HepG2 (cell line): Measurements from ENCODE around the gene MACROD2. TPM values are rescaled to one million over a fixed set of nuclear protein-coding genes. Genes with fewer than 3 reads are reported as not detected.

Experiments used
- FOXK2 ChIP-seq: fragments of 450-650 bp; IDR thresholded peaks from 2 replicates; pipeline ENCODE4 v1.6.1; 2016
- HIC2 ChIP-seq: sonication (generic); formaldehyde crosslinking; IDR thresholded peaks from 2 replicates; pipeline ENCODE4 v1.9.0; 2022; ENCODE audit warnings: low read depth, missing genetic modification reagents
- HMG20B ChIP-seq: conservative IDR thresholded peaks from 2 replicates; pipeline ENCODE4 v1.6.1; 2016; ENCODE audit warnings: missing genetic modification reagents, missing compliant biosample characterization
- IKZF5 ChIP-seq: IDR thresholded peaks from 2 replicates; pipeline ENCODE4 v1.6.1; 2018; ENCODE audit warnings: missing genetic modification reagents, mild to moderate bottlenecking, missing compliant biosample characterization
- KDM1A ChIP-seq: IDR thresholded peaks from 2 replicates; pipeline ENCODE4 v1.6.1; 2016; ENCODE audit warnings: missing compliant biosample characterization
- KLF11 ChIP-seq: IDR thresholded peaks from 2 replicates; pipeline ENCODE4 v1.6.1; 2016; ENCODE audit warnings: missing compliant biosample characterization
- MXI1 ChIP-seq: IDR thresholded peaks from 3 replicates; pipeline ENCODE4 v1.6.1; 2012; ENCODE audit warnings: low read depth, low read length, inconsistent platforms, borderline replicate concordance
- MZF1 ChIP-seq: sonication (generic); formaldehyde crosslinking; IDR thresholded peaks from 2 replicates; pipeline ENCODE4 v1.8.1; 2023; ENCODE audit warnings: mild to moderate bottlenecking, missing genetic modification reagents, borderline replicate concordance
- NFE2L2 ChIP-seq: fragments of 150-350 bp; IDR thresholded peaks from 2 replicates; pipeline ENCODE4 v1.6.1; 2014; ENCODE audit warnings: low read length
- NKX3-1 ChIP-seq: sonication (generic); formaldehyde crosslinking; IDR thresholded peaks from 2 replicates; pipeline ENCODE4 v1.5.0; 2020; ENCODE audit warnings: missing genetic modification reagents
- RXRA ChIP-seq: sonication (generic); formaldehyde crosslinking; IDR thresholded peaks from 2 replicates; pipeline ENCODE4 v1.5.1; 2020; ENCODE audit warnings: missing genetic modification reagents
- SOX6 ChIP-seq, 2 experiments: fragments of 450-650 bp in 1 of 2; sonication (generic) in 1 of 2; formaldehyde crosslinking in 1 of 2; IDR thresholded peaks; 2 replicates each; pipeline versions ENCODE4 v1.4.0 to v1.6.1; 2017 to 2020; ENCODE audit warnings: antibody characterized with exemption in 1 of 2, mild to moderate bottlenecking in 1 of 2, missing genetic modification reagents in 1 of 2
- SP1 ChIP-seq, 2 experiments: fragments of 450-650 bp in 1 of 2; sonication (generic) in 1 of 2; formaldehyde crosslinking in 1 of 2; IDR thresholded peaks; 2 replicates each; pipeline versions ENCODE4 v1.4.0 to v1.6.1; 2016 to 2020; ENCODE audit warnings: missing genetic modification reagents in 1 of 2
- ZBTB34 ChIP-seq: sonication (generic); formaldehyde crosslinking; IDR thresholded peaks from 2 replicates; pipeline ENCODE4 v1.8.0; 2022; ENCODE audit warnings: mild to moderate bottlenecking, missing genetic modification reagents
- ZNF281 ChIP-seq: sonication (generic); formaldehyde crosslinking; IDR thresholded peaks from 2 replicates; pipeline ENCODE4 v1.4.0; 2020; ENCODE audit warnings: missing genetic modification reagents, borderline replicate concordance
- ZNF317 ChIP-seq: sonication (generic); formaldehyde crosslinking; IDR thresholded peaks from 2 replicates; pipeline ENCODE4 v1.5.0; 2020; ENCODE audit warnings: mild to moderate bottlenecking, missing genetic modification reagents
- ZNF572 ChIP-seq: sonication (generic); formaldehyde crosslinking; IDR thresholded peaks from 2 replicates; pipeline ENCODE4 v1.5.1; 2020; ENCODE audit warnings: mild to moderate bottlenecking, missing genetic modification reagents
- ZNF749 ChIP-seq: sonication (generic); formaldehyde crosslinking; IDR thresholded peaks from 2 replicates; pipeline ENCODE4 v1.8.0; 2022; ENCODE audit warnings: mild to moderate bottlenecking, missing genetic modification reagents, moderate library complexity, borderline replicate concordance
- polyA plus RNA-seq, 8 experiments: library from polyadenylated mRNA; depleted of rRNA in 3 of 8; stranded (reverse) in 7 of 8; unstranded in 1 of 8; fragments of >200 nt; fragmentation: Illumina TruSeq in 4 of 8; extraction: Trizol in 4 of 8; gene quantifications; 2 replicates each; pipeline versions ENCODE4 v1.2.1 to v1.2.3, GENCODE V29; 2011 to 2016; ENCODE audit warnings: low read depth in 4 of 8, missing spikeins in 1 of 8, mixed read lengths in 1 of 8; ENCODE audit not compliant: insufficient read depth in 1 of 8
- total RNA-seq, 5 experiments: library from RNA; depleted of rRNA; stranded (reverse); fragments of >200 nt; fragmentation: Illumina TruSeq; extraction: Trizol; gene quantifications; 2 replicates each; pipeline ENCODE4 v1.2.3, GENCODE V29; 2016; ENCODE audit warnings: low read depth in 1 of 5
- TF ChIP-seq, protein P1 (sequence below): sonication (generic); formaldehyde crosslinking; IDR thresholded peaks from 2 replicates; pipeline ENCODE4 v1.5.1; 2020; ENCODE audit warnings: mild to moderate bottlenecking, moderate library complexity, missing genetic modification reagents

The MACROD2 gene
- total and polyA plus RNA-seq, 2 of the 13 experiments (the other 11 are each of a cell fraction or from before 2014, with no cell fraction given), result 0.13 to 0.51 TPM

GRCh38 chr20:15060265-15061060 lies 1065.1 kb downstream of the MACROD2 start (continued):
- TF ChIP-seq HMG20B (CRISPR knock-in tag) (peak; percentile 96), RXRA (CRISPR knock-in tag) (peak; percentile 90; the same call in 1 of the 2 replicates), ZNF749 (peak; percentile 64; the same call in 1 of the 2 replicates), ZNF317 (CRISPR knock-in tag) (peak; percentile 86), HIC2 (no peak), MXI1 (peak; percentile 22; the same call in 1 of the 3 replicates), KDM1A (peak; percentile 97), KLF11 (CRISPR knock-in tag) (peak; percentile 98), NFE2L2 (no peak), ZNF281 (CRISPR knock-in tag) (peak; percentile 89), SP1 (IDR thresholded peaks at IDR 0.05) (no peak), SP1 (CRISPR knock-in tag; IDR thresholded peaks at IDR 0.05) (0 out of 2 replicates have a peak, but pooled peaks have one; percentile 16), MZF1 (CRISPR knock-in tag) (no peak; the same call in 1 of the 2 replicates), FOXK2 (0 out of 2 replicates have a peak, but pooled peaks have one; percentile 7), SOX6 (IDR thresholded peaks at IDR 0.05) (no peak), SOX6 (CRISPR knock-in tag; IDR thresholded peaks at IDR 0.05) (peak; percentile 99), NKX3-1 (no peak), ZNF572 (no peak), ZBTB34 (peak; percentile 85; the same call in 1 of the 2 replicates), IKZF5 (CRISPR knock-in tag) (peak; percentile 94)
- TF ChIP-seq, protein P1, sequence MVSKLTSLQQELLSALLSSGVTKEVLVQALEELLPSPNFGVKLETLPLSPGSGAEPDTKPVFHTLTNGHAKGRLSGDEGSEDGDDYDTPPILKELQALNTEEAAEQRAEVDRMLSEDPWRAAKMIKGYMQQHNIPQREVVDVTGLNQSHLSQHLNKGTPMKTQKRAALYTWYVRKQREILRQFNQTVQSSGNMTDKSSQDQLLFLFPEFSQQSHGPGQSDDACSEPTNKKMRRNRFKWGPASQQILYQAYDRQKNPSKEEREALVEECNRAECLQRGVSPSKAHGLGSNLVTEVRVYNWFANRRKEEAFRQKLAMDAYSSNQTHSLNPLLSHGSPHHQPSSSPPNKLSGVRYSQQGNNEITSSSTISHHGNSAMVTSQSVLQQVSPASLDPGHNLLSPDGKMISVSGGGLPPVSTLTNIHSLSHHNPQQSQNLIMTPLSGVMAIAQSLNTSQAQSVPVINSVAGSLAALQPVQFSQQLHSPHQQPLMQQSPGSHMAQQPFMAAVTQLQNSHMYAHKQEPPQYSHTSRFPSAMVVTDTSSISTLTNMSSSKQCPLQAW (CRISPR knock-in tag), result peak; percentile 89; the same call in 1 of the 2 replicates
